ENCODE measurements around the gene INSYN1. TPM values are rescaled to one million over a fixed set of nuclear protein-coding genes. Genes with fewer than 3 reads are reported as not detected.
"Not testable (repeated sequence)": the region's sequence is repeated elsewhere in the genome, so short reads cannot be mapped to it uniquely, and the experiment has no call there.

The INSYN1 gene
- total RNA-seq, 1 donor from 2014 or later = 4.8 TPM

GRCh38 chr15:73709686-73710085 is 43.5 kb downstream of the INSYN1 start:
- H3K4me3 Mint-ChIP-seq (ENCODE audit: unreplicated experiment) = no peak overlapping the region
- H3K27me3 Mint-ChIP-seq (ENCODE audit: unreplicated experiment) = peaks cover 18% of the 10 kb centered on the region
- peaks cover 35% of the 10 kb centered on the region for H3K4me1 Mint-ChIP-seq (ENCODE audit: unreplicated experiment)
- peaks cover 63% of the 10 kb centered on the region for H3K36me3 Mint-ChIP-seq (ENCODE audit: low read depth, unreplicated experiment)
- no peak for TF ChIP-seq CTCF (IDR thresholded peaks at IDR 0.05; ENCODE audit: unreplicated experiment)
- H3K27ac Mint-ChIP-seq (ENCODE audit: unreplicated experiment) = no peak overlapping the region
- no peak for DNase-seq (ENCODE audit: low spot score)
- no peaks in the 10 kb centered on the region for H3K9me3 Mint-ChIP-seq (ENCODE audit: unreplicated experiment)

GRCh38 chr15:73709241-73709640 is 43.9 kb downstream of the INSYN1 start:
- Mint-ChIP-seq H3K36me3 (ENCODE audit: low read depth, unreplicated experiment) (peaks cover 63% of the 10 kb centered on the region), H3K9me3 (ENCODE audit: unreplicated experiment) (no peaks in the 10 kb centered on the region), H3K27me3 (ENCODE audit: unreplicated experiment) (peaks cover 18% of the 10 kb centered on the region), H3K27ac (ENCODE audit: unreplicated experiment) (no peak overlapping the region), H3K4me1 (ENCODE audit: unreplicated experiment) (peaks cover 35% of the 10 kb centered on the region), H3K4me3 (ENCODE audit: unreplicated experiment) (peak overlapping the region; percentile 57)
- DNase-seq (ENCODE audit: low spot score) = no peak
- TF ChIP-seq CTCF (IDR thresholded peaks at IDR 0.05; ENCODE audit: unreplicated experiment) = no peak

DNA sequence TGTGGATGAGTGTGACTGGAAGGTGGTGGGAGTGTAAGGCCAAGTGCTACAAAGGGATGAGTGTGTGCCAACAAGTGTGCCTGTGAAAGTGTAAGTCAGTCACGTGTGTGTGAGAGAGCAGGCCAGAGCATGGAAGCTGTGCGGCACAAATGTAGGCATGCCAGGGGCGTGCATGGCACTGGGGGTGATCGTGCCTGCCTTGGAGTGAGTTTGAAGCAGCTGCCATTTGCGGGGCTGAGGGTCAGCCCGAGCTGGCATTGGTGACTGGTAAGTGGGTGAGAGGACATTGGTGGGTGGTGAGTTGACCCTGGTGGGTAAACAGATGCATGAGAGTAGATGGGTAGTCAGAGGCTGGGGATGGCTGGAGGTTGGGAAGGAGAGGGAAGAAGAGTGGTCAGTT is 44.5 kb downstream of the INSYN1 start:
- H3K27ac Mint-ChIP-seq (ENCODE audit: unreplicated experiment) = peak overlapping the region; percentile 74
- H3K4me1 Mint-ChIP-seq (ENCODE audit: unreplicated experiment) = peaks cover 35% of the 10 kb centered on the region
- peaks cover 62% of the 10 kb centered on the region for H3K36me3 Mint-ChIP-seq (ENCODE audit: low read depth, unreplicated experiment)
- no peak for TF ChIP-seq CTCF (IDR thresholded peaks at IDR 0.05; ENCODE audit: unreplicated experiment)
- H3K9me3 Mint-ChIP-seq (ENCODE audit: unreplicated experiment) = no peaks in the 10 kb centered on the region
- DNase-seq (ENCODE audit: low spot score) = no peak
- H3K4me3 Mint-ChIP-seq (ENCODE audit: unreplicated experiment) = peak overlapping the region; percentile 57
- H3K27me3 Mint-ChIP-seq (ENCODE audit: unreplicated experiment) = peaks cover 18% of the 10 kb centered on the region

DNA sequence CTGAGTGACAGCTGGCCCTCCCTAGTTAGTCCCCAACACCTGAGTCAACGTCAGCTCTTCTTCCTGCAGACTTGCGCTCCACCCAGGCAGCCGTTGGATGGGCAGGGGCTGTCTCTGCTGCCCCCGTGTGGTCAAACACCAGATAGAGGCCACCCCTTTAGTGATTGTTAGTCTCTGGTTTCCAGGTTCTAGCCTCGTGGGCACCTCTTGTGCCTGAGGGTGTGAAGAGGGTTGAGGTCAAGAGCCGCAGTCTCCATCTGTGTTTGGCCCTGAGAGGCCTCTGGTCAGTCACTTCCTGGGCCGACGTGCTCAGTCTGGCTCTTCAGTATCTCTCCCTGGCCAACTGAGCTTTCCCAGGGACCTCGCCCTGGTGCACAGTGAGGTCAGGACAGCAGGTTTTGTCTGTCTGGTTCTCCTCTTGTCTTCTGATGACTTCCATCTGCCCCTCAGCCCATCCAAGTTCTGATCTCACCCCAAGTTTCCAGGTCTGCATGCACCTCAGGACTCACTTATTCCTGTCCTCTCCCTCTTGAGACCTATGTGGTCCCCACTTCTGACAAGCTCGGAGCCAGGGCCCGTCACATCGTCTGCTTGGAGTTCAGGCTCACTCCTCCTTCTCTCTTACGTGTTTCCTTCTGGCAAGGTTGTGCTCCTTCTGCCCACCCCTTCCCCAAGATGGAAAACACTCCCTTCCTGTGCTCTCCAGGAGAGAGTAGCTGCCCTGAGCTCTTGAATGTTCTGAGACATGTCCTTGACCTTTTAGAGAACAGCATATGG is 48.1 kb downstream of the INSYN1 start:
- peak; percentile 54 for TF ChIP-seq CTCF (IDR thresholded peaks at IDR 0.05; ENCODE audit: unreplicated experiment)
- Mint-ChIP-seq H3K27ac (ENCODE audit: unreplicated experiment) (peak overlapping the region; percentile 48), H3K9me3 (ENCODE audit: unreplicated experiment) (no peaks in the 10 kb centered on the region), H3K4me1 (ENCODE audit: unreplicated experiment) (peaks cover 23% of the 10 kb centered on the region), H3K4me3 (ENCODE audit: unreplicated experiment) (no peak overlapping the region), H3K27me3 (ENCODE audit: unreplicated experiment) (peaks cover 12% of the 10 kb centered on the region), H3K36me3 (ENCODE audit: low read depth, unreplicated experiment) (peaks cover 46% of the 10 kb centered on the region)
- peak; percentile 73 for DNase-seq (ENCODE audit: low spot score)

DNA sequence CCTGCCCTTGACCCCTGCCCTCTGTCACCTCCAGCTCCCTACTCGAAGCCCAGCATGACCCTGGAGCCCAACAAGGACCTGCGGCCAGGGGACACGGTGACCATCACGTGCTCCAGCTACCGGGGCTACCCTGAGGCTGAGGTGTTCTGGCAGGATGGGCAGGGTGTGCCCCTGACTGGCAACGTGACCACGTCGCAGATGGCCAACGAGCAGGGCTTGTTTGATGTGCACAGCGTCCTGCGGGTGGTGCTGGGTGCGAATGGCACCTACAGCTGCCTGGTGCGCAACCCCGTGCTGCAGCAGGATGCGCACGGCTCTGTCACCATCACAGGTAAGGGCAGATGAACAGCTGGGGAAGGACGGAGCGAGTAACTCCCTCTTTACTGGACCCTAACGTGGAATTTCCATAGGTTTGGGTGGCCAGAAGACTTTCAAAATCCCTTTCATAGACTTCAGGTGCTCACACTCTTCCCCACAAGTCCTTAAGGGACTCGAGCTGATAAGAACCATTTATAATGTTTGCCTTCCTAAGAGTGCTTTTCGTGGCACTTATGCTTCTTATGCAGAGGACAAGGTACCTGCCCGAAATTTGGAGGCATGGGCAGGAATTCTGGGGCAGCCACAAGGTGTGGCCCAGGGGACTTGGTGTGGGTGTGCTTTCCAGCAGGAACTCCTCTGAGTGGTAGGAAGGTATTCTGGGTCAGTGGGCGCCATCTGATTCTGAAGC is 48.8 kb downstream of the INSYN1 start:
- Mint-ChIP-seq H3K27me3 (ENCODE audit: unreplicated experiment) (peaks cover 12% of the 10 kb centered on the region), H3K4me1 (ENCODE audit: unreplicated experiment) (peaks cover 28% of the 10 kb centered on the region), H3K36me3 (ENCODE audit: low read depth, unreplicated experiment) (peaks cover 47% of the 10 kb centered on the region)
- not testable (repeated sequence) for H3K27ac Mint-ChIP-seq (ENCODE audit: unreplicated experiment); DNase-seq (ENCODE audit: low spot score); H3K9me3 Mint-ChIP-seq (ENCODE audit: unreplicated experiment); H3K4me3 Mint-ChIP-seq (ENCODE audit: unreplicated experiment)

- Mint-ChIP-seq H3K4me1 (ENCODE audit: unreplicated experiment) (peaks cover 31% of the 10 kb centered on the region), H3K27me3 (ENCODE audit: unreplicated experiment) (peaks cover 11% of the 10 kb centered on the region), H3K36me3 (ENCODE audit: low read depth, unreplicated experiment) (peaks cover 47% of the 10 kb centered on the region)
- H3K4me3 Mint-ChIP-seq (ENCODE audit: unreplicated experiment); H3K9me3 Mint-ChIP-seq (ENCODE audit: unreplicated experiment); H3K27ac Mint-ChIP-seq (ENCODE audit: unreplicated experiment); DNase-seq (ENCODE audit: low spot score): not testable (repeated sequence)
Measured at GRCh38 chr15:73703601-73704000, 49.5 kb downstream of the INSYN1 start.

DNA sequence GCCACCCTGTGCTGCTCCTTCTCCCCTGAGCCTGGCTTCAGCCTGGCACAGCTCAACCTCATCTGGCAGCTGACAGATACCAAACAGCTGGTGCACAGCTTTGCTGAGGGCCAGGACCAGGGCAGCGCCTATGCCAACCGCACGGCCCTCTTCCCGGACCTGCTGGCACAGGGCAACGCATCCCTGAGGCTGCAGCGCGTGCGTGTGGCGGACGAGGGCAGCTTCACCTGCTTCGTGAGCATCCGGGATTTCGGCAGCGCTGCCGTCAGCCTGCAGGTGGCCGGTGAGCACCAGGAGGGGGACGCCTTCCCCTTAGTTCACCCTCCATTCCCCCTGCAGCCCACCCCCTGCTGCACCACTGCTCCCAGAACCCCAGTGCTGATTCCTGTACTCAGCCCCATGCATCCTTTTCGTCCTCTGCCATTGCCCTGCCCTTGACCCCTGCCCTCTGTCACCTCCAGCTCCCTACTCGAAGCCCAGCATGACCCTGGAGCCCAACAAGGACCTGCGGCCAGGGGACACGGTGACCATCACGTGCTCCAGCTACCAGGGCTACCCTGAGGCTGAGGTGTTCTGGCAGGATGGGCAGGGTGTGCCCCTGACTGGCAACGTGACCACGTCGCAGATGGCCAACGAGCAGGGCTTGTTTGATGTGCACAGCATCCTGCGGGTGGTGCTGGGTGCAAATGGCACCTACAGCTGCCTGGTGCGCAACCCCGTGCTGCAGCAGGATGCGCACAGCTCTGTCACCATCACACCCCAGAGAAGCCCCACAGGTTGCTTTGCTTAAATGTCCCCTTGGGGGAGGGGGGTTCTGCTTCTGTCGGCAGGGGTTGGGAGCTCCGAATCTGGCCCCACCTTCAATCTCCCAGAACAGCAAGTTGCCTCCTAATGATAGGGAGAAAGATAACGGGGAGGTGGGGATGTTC is 50.6 kb downstream of the INSYN1 start:
- not testable (repeated sequence) for H3K27ac Mint-ChIP-seq (ENCODE audit: unreplicated experiment); H3K4me3 Mint-ChIP-seq (ENCODE audit: unreplicated experiment); H3K9me3 Mint-ChIP-seq (ENCODE audit: unreplicated experiment); DNase-seq (ENCODE audit: low spot score)
- H3K27me3 Mint-ChIP-seq (ENCODE audit: unreplicated experiment) = peaks cover 14% of the 10 kb centered on the region
- H3K4me1 Mint-ChIP-seq (ENCODE audit: unreplicated experiment) = peaks cover 36% of the 10 kb centered on the region
- H3K36me3 Mint-ChIP-seq (ENCODE audit: low read depth, unreplicated experiment) = peaks cover 44% of the 10 kb centered on the region
